Measurements from ENCODE around the gene ADAM12. TPM values are rescaled to one million over a fixed set of nuclear protein-coding genes. Genes with fewer than 3 reads are reported as not detected.
A peak's percentile ranks its signal among the peaks of the same experiment; 100 is the strongest.

Gene ADAM12
- total RNA-seq, 2 donors from 2014 or later, result 0.14 to 1.9 TPM

GRCh38 chr10:126256864-126257263 is 131.4 kb downstream of the ADAM12 start:
- 87% methylated on average over 1 of the region's 1 CpG for WGBS
- Histone ChIP-seq H3K36me3 (no peaks in the 10 kb centered on the region), H3K4me3 (no peak overlapping the region), H3K4me1 (replicated peaks) (peaks cover 5% of the 10 kb centered on the region), H3K27ac (no peak overlapping the region), H3K9me3 (no peaks in the 10 kb centered on the region), H3K27me3 (replicated peaks; ENCODE audit: insufficient read depth) (no peaks in the 10 kb centered on the region)
- no peak for TF ChIP-seq POLR2AphosphoS5 (IDR thresholded peaks at IDR 0.05)
- no peak for TF ChIP-seq POLR2A (IDR thresholded peaks at IDR 0.05)
- TF ChIP-seq, protein P1, sequence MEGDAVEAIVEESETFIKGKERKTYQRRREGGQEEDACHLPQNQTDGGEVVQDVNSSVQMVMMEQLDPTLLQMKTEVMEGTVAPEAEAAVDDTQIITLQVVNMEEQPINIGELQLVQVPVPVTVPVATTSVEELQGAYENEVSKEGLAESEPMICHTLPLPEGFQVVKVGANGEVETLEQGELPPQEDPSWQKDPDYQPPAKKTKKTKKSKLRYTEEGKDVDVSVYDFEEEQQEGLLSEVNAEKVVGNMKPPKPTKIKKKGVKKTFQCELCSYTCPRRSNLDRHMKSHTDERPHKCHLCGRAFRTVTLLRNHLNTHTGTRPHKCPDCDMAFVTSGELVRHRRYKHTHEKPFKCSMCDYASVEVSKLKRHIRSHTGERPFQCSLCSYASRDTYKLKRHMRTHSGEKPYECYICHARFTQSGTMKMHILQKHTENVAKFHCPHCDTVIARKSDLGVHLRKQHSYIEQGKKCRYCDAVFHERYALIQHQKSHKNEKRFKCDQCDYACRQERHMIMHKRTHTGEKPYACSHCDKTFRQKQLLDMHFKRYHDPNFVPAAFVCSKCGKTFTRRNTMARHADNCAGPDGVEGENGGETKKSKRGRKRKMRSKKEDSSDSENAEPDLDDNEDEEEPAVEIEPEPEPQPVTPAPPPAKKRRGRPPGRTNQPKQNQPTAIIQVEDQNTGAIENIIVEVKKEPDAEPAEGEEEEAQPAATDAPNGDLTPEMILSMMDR (IDR thresholded peaks at IDR 0.05), result no peak
- DNase-seq (ENCODE audit: low spot score), result no peak
- intact Hi-C loops (cut with DNase I), result no loop called here

- no peaks in the 10 kb centered on the region for H3K27me3 ChIP-seq (replicated peaks; ENCODE audit: insufficient read depth)
- intact Hi-C loops (cut with DNase I), result no loop called here
- 67% methylated on average over 8 of the region's 8 CpGs for WGBS
- peaks cover 5% of the 10 kb centered on the region for H3K4me1 ChIP-seq (replicated peaks)
- DNase-seq (ENCODE audit: low spot score), result no peak
- no peaks in the 10 kb centered on the region for H3K36me3 ChIP-seq
- H3K27ac ChIP-seq, result no peak overlapping the region
- TF ChIP-seq, protein P1 (IDR thresholded peaks at IDR 0.05), result no peak
- no peak for TF ChIP-seq POLR2A (IDR thresholded peaks at IDR 0.05)
- no peak for TF ChIP-seq POLR2AphosphoS5 (IDR thresholded peaks at IDR 0.05)
- no peaks in the 10 kb centered on the region for H3K9me3 ChIP-seq
- H3K4me3 ChIP-seq, result no peak overlapping the region
These were observed 133.0 kb downstream of the ADAM12 start for GRCh38 chr10:126255313-126255712.

DNA sequence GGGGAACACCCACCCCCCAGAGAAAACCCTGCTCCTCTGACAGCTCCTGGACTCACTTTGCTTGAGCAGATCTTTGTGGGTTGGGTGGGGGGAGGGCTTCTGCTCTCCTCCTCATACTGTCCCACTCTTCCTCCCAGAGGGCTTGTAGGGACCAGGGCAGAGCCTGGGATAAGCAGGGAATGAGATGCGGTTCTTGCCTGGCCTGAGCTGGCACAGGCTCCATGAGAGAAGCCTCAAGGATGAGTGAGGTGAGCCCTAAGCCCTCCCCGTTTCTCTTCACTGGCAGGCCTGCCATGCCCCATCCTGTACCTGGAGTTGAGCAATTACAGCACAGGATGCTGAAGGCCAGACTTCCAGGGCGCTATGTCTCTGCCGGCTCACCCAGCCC is 134.7 kb downstream of the ADAM12 start:
- no peaks in the 10 kb centered on the region for H3K9me3 ChIP-seq
- H3K4me1 ChIP-seq (replicated peaks), result peaks cover 5% of the 10 kb centered on the region
- H3K4me3 ChIP-seq, result no peak overlapping the region
- H3K27me3 ChIP-seq (replicated peaks; ENCODE audit: insufficient read depth), result no peaks in the 10 kb centered on the region
- intact Hi-C loops (cut with DNase I), result no loop called here
- DNase-seq (ENCODE audit: low spot score), result no peak
- WGBS, result 96% methylated on average over 4 of the region's 4 CpGs
- H3K36me3 ChIP-seq, result no peaks in the 10 kb centered on the region
- TF ChIP-seq, protein P1 (IDR thresholded peaks at IDR 0.05), result no peak
- TF ChIP-seq POLR2AphosphoS5 (IDR thresholded peaks at IDR 0.05) (no peak), POLR2A (IDR thresholded peaks at IDR 0.05) (no peak)
- no peak overlapping the region for H3K27ac ChIP-seq

DNA sequence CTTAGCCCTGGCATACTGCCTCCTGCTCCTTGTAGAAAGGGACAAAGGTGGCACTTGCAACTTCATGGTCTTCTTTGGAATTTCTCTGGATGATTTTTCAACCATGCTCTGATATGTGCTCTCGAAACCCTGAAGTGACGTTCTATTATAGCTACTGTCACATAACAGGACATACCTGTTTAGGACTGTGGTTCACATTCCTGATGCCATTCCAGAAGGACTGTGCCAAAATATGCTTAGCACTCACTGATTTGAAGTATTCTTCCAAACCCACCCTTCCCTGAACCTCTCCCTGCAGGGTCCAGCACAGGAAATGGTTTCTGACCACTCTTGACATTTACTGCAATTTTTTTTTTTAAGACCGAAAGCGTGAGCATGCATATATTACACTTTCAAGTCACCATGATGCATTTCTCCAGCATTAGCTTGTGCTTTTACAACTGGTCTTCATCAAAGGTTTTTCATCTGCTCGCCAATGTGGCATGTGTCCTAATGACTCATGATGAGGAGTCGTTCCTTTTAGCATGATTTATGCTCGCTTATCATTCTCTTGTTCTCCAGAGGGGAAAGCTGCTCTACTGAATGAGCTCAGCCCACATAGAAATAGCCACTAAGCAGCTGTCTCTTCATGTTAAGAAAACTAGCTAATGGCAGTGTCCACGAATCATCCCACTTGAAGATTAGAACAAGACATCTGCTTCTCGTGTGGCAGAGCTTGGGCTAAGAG is 135.2 kb downstream of the ADAM12 start:
- TF ChIP-seq POLR2A (IDR thresholded peaks at IDR 0.05) (no peak), POLR2AphosphoS5 (IDR thresholded peaks at IDR 0.05) (peak; percentile 25)
- TF ChIP-seq, protein P1 (IDR thresholded peaks at IDR 0.05), result no peak
- H3K27me3 ChIP-seq (replicated peaks; ENCODE audit: insufficient read depth), result no peaks in the 10 kb centered on the region
- intact Hi-C loops (cut with DNase I), result no loop called here
- WGBS, result 32% methylated on average over 9 of the region's 9 CpGs
- no peak overlapping the region for H3K4me3 ChIP-seq
- peaks cover 5% of the 10 kb centered on the region for H3K4me1 ChIP-seq (replicated peaks)
- no peak overlapping the region for H3K27ac ChIP-seq
- DNase-seq (ENCODE audit: low spot score), result no peak
- H3K36me3 ChIP-seq, result no peaks in the 10 kb centered on the region
- H3K9me3 ChIP-seq, result no peaks in the 10 kb centered on the region

DNA sequence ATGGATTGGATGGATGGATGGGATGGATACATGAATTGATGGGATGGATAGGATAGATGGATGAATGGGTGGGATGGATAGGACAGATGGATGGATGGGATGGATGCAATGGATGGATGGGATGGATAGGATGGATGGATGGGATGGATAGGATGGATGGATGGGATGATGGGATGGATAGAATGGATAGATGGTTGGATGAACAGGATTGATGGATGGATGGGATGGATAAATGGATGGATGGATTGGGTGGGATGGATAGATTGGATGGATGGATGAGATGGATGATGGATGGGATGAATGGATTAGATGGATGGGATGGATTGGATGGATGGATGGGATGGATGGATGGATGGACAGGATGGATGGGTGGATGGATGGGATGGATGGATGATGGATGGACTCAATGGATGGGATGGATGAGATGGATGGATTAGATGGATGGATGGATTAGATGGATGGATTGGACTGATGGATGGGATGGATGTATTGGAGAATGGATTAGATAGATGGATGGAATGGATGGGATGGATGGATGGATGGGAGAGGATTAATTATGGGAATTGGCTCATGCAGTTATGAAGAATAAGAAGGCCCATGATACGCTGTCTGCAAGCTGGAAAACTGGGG is 136.4 kb downstream of the ADAM12 start:
- Histone ChIP-seq H3K27me3 (replicated peaks; ENCODE audit: insufficient read depth) (no peaks in the 10 kb centered on the region), H3K4me1 (replicated peaks) (peaks cover 5% of the 10 kb centered on the region), H3K4me3 (no peak overlapping the region), H3K9me3 (no peaks in the 10 kb centered on the region), H3K27ac (no peak overlapping the region), H3K36me3 (no peaks in the 10 kb centered on the region)
- intact Hi-C loops (cut with DNase I), result no loop called here
- WGBS, result 90% methylated on average over 1 of the region's 1 CpG
- TF ChIP-seq POLR2A (IDR thresholded peaks at IDR 0.05) (no peak), POLR2AphosphoS5 (IDR thresholded peaks at IDR 0.05) (no peak)
- TF ChIP-seq, protein P1 (IDR thresholded peaks at IDR 0.05), result no peak
- no peak for DNase-seq (ENCODE audit: low spot score)

Measured in prostate gland (tissue), 2 donors.